Progenitor cell of endocrine pancreas (in vitro differentiated cells): Measurements from ENCODE around the gene UGCG. TPM values are rescaled to one million over a fixed set of nuclear protein-coding genes. Genes with fewer than 3 reads are reported as not detected.
"Not testable (repeated sequence)": the region's sequence is repeated elsewhere in the genome, so short reads cannot be mapped to it uniquely, and the experiment has no call there.

Experiments
- DNase-seq: peaks from one replicate; pipeline ENCODE4 v3.0.0; 2021; ENCODE audit warnings: low spot score; ENCODE audit not compliant: unreplicated experiment
- H3K27ac Mint-ChIP-seq: 2 replicates; pipeline ENCODE4 v1.8.0; 2021; ENCODE audit warnings: mild to moderate bottlenecking, moderate library complexity, mixed read lengths
- H3K27me3 Mint-ChIP-seq: 2 replicates; pipeline ENCODE4 v1.8.0; 2021; ENCODE audit warnings: mixed read lengths
- H3K36me3 Mint-ChIP-seq: 2 replicates; pipeline ENCODE4 v1.8.0; 2022; ENCODE audit warnings: mixed read lengths; ENCODE audit not compliant: insufficient read depth
- H3K4me1 Mint-ChIP-seq: 2 replicates; pipeline ENCODE4 v1.8.0; 2021; ENCODE audit warnings: low read depth, mixed read lengths
- H3K4me3 Mint-ChIP-seq: 2 replicates; pipeline ENCODE4 v1.8.0; 2021; ENCODE audit warnings: low read depth, mild to moderate bottlenecking, moderate library complexity, mixed read lengths
- H3K9me3 Mint-ChIP-seq: 2 replicates; pipeline ENCODE4 v1.8.0; 2021; ENCODE audit warnings: low read depth, mixed read lengths
- total RNA-seq: library from RNA; stranded (reverse); gene quantifications from 2 replicates; pipeline ENCODE4 v1.2.1, GENCODE V29; 2021
- TF ChIP-seq, protein P1 (sequence below): fragments of 200-600 bp; sonication (generic); IDR thresholded peaks from one replicate; pipeline ENCODE4 v1.5.0; 2021; ENCODE audit warnings: antibody characterized with exemption, mild to moderate bottlenecking; ENCODE audit not compliant: unreplicated experiment

The UGCG gene
- total RNA-seq, 1 donor from 2014 or later, result 26.8 TPM

DNA sequence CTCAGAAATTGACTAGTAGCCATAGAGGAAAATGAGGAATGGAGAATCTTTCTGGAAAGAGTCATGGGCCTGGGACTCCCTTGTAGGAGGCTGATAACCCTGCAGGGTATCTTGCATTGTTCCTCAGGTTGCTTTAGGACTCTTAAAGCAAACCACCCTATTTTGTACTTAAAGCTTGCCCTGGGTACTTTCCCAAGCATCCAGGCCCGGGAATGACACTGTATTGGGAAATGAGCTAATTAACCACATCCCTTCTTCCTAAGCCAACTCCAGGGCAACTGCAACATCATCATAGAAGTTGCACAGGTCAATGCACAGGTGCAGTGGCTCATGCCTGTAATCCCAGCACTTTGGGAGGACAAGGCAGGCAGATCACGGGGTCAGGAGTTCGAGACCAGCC lies 55.9 kb downstream of the UGCG start:
- H3K27me3 Mint-ChIP-seq, result peaks cover 9% of the 10 kb centered on the region
- no peak overlapping the region for H3K27ac Mint-ChIP-seq
- H3K9me3 Mint-ChIP-seq, result no peaks in the 10 kb centered on the region
- H3K36me3 Mint-ChIP-seq, result no peaks in the 10 kb centered on the region
- no peak for DNase-seq
- TF ChIP-seq, protein P1, sequence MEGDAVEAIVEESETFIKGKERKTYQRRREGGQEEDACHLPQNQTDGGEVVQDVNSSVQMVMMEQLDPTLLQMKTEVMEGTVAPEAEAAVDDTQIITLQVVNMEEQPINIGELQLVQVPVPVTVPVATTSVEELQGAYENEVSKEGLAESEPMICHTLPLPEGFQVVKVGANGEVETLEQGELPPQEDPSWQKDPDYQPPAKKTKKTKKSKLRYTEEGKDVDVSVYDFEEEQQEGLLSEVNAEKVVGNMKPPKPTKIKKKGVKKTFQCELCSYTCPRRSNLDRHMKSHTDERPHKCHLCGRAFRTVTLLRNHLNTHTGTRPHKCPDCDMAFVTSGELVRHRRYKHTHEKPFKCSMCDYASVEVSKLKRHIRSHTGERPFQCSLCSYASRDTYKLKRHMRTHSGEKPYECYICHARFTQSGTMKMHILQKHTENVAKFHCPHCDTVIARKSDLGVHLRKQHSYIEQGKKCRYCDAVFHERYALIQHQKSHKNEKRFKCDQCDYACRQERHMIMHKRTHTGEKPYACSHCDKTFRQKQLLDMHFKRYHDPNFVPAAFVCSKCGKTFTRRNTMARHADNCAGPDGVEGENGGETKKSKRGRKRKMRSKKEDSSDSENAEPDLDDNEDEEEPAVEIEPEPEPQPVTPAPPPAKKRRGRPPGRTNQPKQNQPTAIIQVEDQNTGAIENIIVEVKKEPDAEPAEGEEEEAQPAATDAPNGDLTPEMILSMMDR, result no peak
- H3K4me1 Mint-ChIP-seq, result peaks cover 5% of the 10 kb centered on the region
- no peak overlapping the region for H3K4me3 Mint-ChIP-seq

DNA sequence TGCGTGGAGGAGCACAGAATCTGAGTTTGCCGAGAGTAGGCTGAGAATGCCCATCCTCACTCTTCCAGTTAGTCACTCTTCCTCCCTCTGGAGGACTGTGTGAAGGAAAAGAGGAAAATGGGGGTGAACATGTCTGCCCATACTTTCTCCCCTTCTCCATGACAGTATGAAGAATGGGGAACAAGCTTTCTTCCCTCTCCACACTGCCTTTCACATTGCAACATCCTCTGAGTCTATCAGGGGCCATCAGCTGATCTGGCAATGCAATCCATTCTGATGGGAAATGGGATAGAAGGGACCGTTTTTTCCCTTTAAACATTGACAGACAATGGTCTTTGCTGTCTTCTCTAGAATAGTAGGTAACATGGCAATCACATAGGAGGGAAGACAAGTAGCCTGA lies 56.8 kb downstream of the UGCG start:
- TF ChIP-seq, protein P1, result no peak
- Mint-ChIP-seq H3K36me3 (no peaks in the 10 kb centered on the region), H3K27me3 (peaks cover 9% of the 10 kb centered on the region), H3K9me3 (no peaks in the 10 kb centered on the region), H3K4me1 (peaks cover 5% of the 10 kb centered on the region), H3K4me3 (no peak overlapping the region), H3K27ac (no peak overlapping the region)
- no peak for DNase-seq

DNA sequence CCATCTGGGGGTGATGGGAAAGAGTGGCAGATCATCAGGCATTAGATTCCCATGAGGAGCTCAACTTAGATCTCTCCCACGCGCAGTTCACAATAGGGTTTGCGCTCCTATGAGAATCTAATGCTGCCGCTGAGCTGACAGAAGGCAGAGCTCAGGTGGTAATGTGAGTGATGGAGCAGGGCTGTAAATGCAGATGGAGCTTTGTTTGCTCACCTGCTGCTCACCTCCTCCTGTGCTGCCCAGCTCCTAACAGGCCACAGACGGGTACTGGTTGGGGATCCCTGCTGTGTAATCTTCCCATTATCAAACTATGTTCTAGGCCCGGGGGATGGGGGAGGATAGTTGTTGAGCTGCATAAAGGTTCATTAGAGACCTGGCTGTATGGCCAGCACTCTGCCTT lies 58.4 kb downstream of the UGCG start:
- TF ChIP-seq, protein P1, result no peak
- Mint-ChIP-seq H3K4me1 (peaks cover 5% of the 10 kb centered on the region), H3K27me3 (peaks cover 6% of the 10 kb centered on the region), H3K4me3 (no peak overlapping the region), H3K36me3 (no peaks in the 10 kb centered on the region), H3K27ac (no peak overlapping the region), H3K9me3 (no peaks in the 10 kb centered on the region)
- DNase-seq, result no peak

DNA sequence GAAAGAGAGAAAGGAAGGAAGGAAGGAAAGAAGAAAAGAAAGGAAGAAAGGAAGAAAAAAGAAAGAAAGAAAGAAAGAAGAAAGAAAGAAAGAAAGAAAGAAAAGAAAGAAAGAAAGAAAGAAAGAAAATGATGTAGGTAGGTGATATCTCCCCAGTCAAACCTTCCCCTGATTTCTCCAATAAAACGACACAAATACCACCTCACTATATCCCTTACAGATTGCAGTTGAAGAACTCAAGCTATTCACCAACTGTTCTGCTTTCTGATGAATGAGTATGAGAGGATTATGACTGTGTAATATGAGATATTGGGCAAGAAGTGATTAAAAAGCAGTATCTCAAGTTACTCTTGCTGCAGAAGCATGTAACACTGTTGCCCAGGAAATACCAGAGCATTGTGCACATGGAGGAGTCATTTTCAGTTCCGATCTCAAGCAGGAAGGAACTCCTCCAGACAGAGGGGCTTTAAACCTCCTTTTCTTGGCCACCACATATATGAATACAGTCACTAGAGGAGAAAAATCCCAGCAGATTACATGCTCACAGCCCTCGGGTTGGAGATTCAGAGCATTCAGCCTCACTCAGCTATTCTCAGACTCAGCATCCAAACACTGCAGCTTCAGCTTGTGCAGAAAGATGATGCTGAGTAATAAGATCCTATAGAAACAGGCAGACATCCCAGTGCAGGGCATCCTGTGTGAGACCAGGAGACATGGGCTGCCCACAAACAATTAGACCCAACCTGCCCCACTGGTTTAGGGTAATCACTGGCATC lies 61.4 kb downstream of the UGCG start:
- H3K9me3 Mint-ChIP-seq, result no peaks in the 10 kb centered on the region
- peaks cover 11% of the 10 kb centered on the region for H3K27me3 Mint-ChIP-seq
- H3K4me1 Mint-ChIP-seq, result peaks cover 5% of the 10 kb centered on the region
- TF ChIP-seq, protein P1, result no peak
- H3K27ac Mint-ChIP-seq, result no peak overlapping the region
- DNase-seq, result no peak
- no peak overlapping the region for H3K4me3 Mint-ChIP-seq
- H3K36me3 Mint-ChIP-seq, result no peaks in the 10 kb centered on the region

DNA sequence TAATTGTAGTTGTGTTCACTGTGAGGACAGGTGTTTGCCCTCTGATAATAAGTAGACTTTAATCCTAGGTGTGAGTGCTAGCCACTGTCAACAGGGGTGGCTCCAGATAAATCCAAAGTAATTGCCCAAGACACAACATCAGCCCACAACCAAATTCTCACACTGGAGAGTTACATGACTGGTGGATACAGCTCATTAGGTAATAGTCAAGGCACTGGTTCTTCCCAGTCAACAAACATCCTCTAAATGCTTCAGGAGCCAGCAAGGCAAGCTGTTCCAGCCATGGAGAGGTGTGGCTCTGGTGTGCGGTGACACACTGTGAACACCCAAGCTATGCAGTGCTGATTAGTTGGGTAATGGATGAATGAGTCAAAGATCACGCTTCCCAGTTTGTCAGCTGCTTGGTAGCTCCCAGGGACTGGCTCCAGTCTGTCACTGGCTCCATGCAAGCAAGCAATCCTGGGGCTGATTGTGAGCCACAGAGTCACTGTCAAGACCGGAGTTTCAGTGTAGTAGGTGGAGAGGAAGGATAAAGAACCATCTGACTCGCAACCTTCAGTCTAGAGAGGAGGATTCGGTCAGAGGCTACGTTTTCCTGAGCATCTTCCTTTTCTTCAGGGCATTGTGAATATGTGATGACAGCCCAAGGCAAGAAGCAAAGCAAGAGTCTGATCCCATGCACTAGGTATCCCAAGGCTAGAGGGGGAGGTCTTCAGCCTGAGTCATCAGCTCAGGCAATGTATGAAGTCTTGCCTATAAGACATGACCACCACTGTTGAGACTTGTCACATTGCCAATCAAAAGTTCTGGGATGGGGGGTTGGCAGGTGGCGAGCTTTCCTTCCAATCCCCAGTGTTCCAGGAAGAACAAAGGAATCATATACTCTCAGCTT lies 63.1 kb downstream of the UGCG start:
- TF ChIP-seq, protein P1, result no peak
- H3K36me3 Mint-ChIP-seq, result no peaks in the 10 kb centered on the region
- DNase-seq, result no peak
- H3K27ac Mint-ChIP-seq, result no peak overlapping the region
- no peak overlapping the region for H3K4me3 Mint-ChIP-seq
- peaks cover 5% of the 10 kb centered on the region for H3K4me1 Mint-ChIP-seq
- H3K27me3 Mint-ChIP-seq, result peaks cover 5% of the 10 kb centered on the region
- H3K9me3 Mint-ChIP-seq, result no peaks in the 10 kb centered on the region

DNA sequence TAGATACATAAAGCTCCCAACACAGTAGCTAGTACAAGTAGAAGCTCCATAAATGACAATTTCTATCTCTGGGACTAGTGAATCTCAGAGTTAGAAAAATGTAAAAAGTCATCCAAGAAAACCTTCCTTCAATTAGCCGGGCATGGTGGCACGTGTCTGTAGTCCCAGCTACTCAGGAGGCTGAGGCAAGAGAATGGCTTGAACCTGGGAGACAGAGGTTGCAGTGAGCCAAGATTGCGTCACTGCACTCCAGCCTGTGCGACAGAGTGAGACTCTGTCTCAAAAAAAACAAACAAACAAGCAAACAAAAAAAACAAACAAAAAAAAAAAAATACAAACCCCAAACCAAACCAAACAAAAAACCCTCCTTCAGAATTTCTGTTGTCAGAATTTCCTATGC lies 63.9 kb downstream of the UGCG start:
- H3K27me3 Mint-ChIP-seq, H3K27ac Mint-ChIP-seq, H3K36me3 Mint-ChIP-seq, H3K4me1 Mint-ChIP-seq, H3K4me3 Mint-ChIP-seq, H3K9me3 Mint-ChIP-seq, DNase-seq: not testable (repeated sequence)
